SK-N-SH treated with all-trans-retinoic acid at 6 μM for 48 hours (cell line): ENCODE data around the gene PER2.

ENCODE experiments used
- ATAC-seq: fragments of 200-7000 bp; cut with Tn5 transposase; 3 replicates; pipeline ENCODE4 v1.9.1; 2020; ENCODE audit warnings: mild to moderate bottlenecking, moderate library complexity
- BACH2 ChIP-seq: fragments of 250-450 bp; sonication (Bioruptor Pico); IDR thresholded peaks from 2 replicates; pipeline ENCODE4 v1.9.0; 2021; ENCODE audit warnings: mild to moderate bottlenecking, borderline replicate concordance
- CSDC2 ChIP-seq: fragments of 250-450 bp; sonication (Bioruptor Pico); IDR thresholded peaks from 2 replicates; pipeline ENCODE4 v1.5.0; 2020; ENCODE audit warnings: mild to moderate bottlenecking, moderate library complexity
- CSRNP3 ChIP-seq: fragments of 250-450 bp; sonication (Bioruptor Pico); IDR thresholded peaks from 2 replicates; pipeline ENCODE4 v1.5.1; 2021; ENCODE audit warnings: mild to moderate bottlenecking, moderate library complexity
- ESRRG ChIP-seq: fragments of 250-450 bp; sonication (Bioruptor Pico); IDR thresholded peaks from 2 replicates; pipeline ENCODE4 v1.6.1; 2021; ENCODE audit warnings: mild to moderate bottlenecking
- GLIS3 ChIP-seq: fragments of 250-450 bp; sonication (Bioruptor Pico); IDR thresholded peaks from 2 replicates; pipeline ENCODE4 v1.5.0; 2020; ENCODE audit warnings: mild to moderate bottlenecking, moderate library complexity
- ISL1 ChIP-seq: fragments of 250-450 bp; sonication (Bioruptor Pico); IDR thresholded peaks from 2 replicates; pipeline ENCODE4 v2.1.2; 2022; ENCODE audit warnings: mild to moderate bottlenecking, moderate library complexity
- OSR1 ChIP-seq: fragments of 250-450 bp; sonication (Bioruptor Pico); IDR thresholded peaks from 2 replicates; pipeline ENCODE4 v1.8.0; 2022; ENCODE audit warnings: moderate library complexity, mild to moderate bottlenecking, inconsistent platforms
- PPARA ChIP-seq: fragments of 250-450 bp; sonication (Bioruptor Pico); IDR thresholded peaks from 2 replicates; pipeline ENCODE4 v1.5.0; 2020; ENCODE audit warnings: mild to moderate bottlenecking, borderline replicate concordance
- RARB ChIP-seq: fragments of 250-450 bp; sonication (Bioruptor Pico); IDR thresholded peaks from 2 replicates; pipeline ENCODE4 v1.8.0; 2021; ENCODE audit warnings: mild to moderate bottlenecking, moderate library complexity
- TOX ChIP-seq: fragments of 250-450 bp; sonication (Bioruptor Pico); IDR thresholded peaks from 2 replicates; pipeline ENCODE4 v1.8.0; 2021; ENCODE audit warnings: mild to moderate bottlenecking, moderate library complexity, borderline replicate concordance
- ZC3H10 ChIP-seq: fragments of 250-450 bp; sonication (Bioruptor Pico); IDR thresholded peaks from 2 replicates; pipeline ENCODE4 v1.5.1; 2021; ENCODE audit warnings: mild to moderate bottlenecking, moderate library complexity
- ZFP3 ChIP-seq: fragments of 250-450 bp; sonication (Bioruptor Pico); IDR thresholded peaks from 2 replicates; pipeline ENCODE4 v1.5.0; 2020; ENCODE audit warnings: mild to moderate bottlenecking, moderate library complexity
- ZFP30 ChIP-seq: fragments of 450-650 bp; formaldehyde crosslinking; IDR thresholded peaks from 2 replicates; pipeline ENCODE4 v1.5.0; 2022; ENCODE audit warnings: mild to moderate bottlenecking, moderate library complexity
- ZNF565 ChIP-seq: fragments of 450-650 bp; formaldehyde crosslinking; conservative IDR thresholded peaks from 2 replicates; pipeline ENCODE4 v1.5.0; 2020; ENCODE audit warnings: low read depth, mild to moderate bottlenecking, moderate library complexity
- ZNF70 ChIP-seq: fragments of 450-650 bp; formaldehyde crosslinking; IDR thresholded peaks from 2 replicates; pipeline ENCODE4 v1.5.0; 2020; ENCODE audit warnings: mild to moderate bottlenecking, moderate library complexity
- ZNF8 ChIP-seq: fragments of 450-650 bp; formaldehyde crosslinking; IDR thresholded peaks from 2 replicates; pipeline ENCODE4 v1.5.0; 2020; ENCODE audit warnings: mild to moderate bottlenecking, moderate library complexity
- TF ChIP-seq, protein P1 (sequence below): fragments of 250-450 bp; sonication (Bioruptor Pico); IDR thresholded peaks from 2 replicates; pipeline ENCODE4 v1.8.0; 2020; ENCODE audit warnings: mild to moderate bottlenecking, moderate library complexity, borderline replicate concordance
- TF ChIP-seq, protein P2 (sequence below): fragments of 250-450 bp; sonication (Bioruptor Pico); IDR thresholded peaks from 2 replicates; pipeline ENCODE4 v1.5.0; 2020; ENCODE audit warnings: mild to moderate bottlenecking, moderate library complexity
- TF ChIP-seq, protein P3 (sequence below): fragments of 250-450 bp; sonication (Bioruptor Pico); IDR thresholded peaks from 2 replicates; pipeline ENCODE4 v1.8.0; 2021; ENCODE audit warnings: low read depth, mild to moderate bottlenecking, moderate library complexity, borderline replicate concordance

The PER2 gene

DNA sequence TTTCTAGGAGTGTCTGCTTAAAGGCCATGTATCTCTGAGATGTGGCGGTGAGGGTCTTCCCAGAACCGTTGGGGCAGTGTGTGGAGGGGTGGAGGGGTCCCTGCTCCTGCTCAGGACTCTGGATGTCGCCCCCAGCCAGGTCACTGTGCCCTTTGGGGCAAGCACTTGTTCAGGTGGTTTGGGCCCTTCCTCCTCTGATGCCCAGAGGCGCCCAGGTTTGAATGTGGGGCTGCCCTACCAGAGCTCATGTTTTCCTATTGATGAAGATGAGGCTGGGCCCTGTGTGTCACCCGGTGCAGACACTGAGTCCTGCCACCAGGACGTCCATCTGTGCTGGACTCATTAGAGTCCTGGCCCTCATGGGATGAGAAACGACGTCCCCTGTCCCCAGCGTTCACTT lies 14.3 kb upstream of the PER2 start:
- no peak for TF ChIP-seq OSR1 (CRISPR knock-in tag)
- no peak for TF ChIP-seq ZNF70
- TF ChIP-seq, protein P1, sequence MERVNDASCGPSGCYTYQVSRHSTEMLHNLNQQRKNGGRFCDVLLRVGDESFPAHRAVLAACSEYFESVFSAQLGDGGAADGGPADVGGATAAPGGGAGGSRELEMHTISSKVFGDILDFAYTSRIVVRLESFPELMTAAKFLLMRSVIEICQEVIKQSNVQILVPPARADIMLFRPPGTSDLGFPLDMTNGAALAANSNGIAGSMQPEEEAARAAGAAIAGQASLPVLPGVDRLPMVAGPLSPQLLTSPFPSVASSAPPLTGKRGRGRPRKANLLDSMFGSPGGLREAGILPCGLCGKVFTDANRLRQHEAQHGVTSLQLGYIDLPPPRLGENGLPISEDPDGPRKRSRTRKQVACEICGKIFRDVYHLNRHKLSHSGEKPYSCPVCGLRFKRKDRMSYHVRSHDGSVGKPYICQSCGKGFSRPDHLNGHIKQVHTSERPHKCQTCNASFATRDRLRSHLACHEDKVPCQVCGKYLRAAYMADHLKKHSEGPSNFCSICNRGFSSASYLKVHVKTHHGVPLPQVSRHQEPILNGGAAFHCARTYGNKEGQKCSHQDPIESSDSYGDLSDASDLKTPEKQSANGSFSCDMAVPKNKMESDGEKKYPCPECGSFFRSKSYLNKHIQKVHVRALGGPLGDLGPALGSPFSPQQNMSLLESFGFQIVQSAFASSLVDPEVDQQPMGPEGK (CRISPR knock-in tag): no peak
- TF ChIP-seq CSDC2 (CRISPR knock-in tag): no peak
- no peak for TF ChIP-seq PPARA (CRISPR knock-in tag)
- TF ChIP-seq ISL1: no peak
- TF ChIP-seq, protein P2, sequence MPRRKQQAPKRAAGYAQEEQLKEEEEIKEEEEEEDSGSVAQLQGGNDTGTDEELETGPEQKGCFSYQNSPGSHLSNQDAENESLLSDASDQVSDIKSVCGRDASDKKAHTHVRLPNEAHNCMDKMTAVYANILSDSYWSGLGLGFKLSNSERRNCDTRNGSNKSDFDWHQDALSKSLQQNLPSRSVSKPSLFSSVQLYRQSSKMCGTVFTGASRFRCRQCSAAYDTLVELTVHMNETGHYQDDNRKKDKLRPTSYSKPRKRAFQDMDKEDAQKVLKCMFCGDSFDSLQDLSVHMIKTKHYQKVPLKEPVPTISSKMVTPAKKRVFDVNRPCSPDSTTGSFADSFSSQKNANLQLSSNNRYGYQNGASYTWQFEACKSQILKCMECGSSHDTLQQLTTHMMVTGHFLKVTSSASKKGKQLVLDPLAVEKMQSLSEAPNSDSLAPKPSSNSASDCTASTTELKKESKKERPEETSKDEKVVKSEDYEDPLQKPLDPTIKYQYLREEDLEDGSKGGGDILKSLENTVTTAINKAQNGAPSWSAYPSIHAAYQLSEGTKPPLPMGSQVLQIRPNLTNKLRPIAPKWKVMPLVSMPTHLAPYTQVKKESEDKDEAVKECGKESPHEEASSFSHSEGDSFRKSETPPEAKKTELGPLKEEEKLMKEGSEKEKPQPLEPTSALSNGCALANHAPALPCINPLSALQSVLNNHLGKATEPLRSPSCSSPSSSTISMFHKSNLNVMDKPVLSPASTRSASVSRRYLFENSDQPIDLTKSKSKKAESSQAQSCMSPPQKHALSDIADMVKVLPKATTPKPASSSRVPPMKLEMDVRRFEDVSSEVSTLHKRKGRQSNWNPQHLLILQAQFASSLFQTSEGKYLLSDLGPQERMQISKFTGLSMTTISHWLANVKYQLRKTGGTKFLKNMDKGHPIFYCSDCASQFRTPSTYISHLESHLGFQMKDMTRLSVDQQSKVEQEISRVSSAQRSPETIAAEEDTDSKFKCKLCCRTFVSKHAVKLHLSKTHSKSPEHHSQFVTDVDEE (CRISPR knock-in tag): no peak
- no peak for TF ChIP-seq ZFP3 (CRISPR knock-in tag)
- TF ChIP-seq ZNF565: no peak
- TF ChIP-seq, protein P3, sequence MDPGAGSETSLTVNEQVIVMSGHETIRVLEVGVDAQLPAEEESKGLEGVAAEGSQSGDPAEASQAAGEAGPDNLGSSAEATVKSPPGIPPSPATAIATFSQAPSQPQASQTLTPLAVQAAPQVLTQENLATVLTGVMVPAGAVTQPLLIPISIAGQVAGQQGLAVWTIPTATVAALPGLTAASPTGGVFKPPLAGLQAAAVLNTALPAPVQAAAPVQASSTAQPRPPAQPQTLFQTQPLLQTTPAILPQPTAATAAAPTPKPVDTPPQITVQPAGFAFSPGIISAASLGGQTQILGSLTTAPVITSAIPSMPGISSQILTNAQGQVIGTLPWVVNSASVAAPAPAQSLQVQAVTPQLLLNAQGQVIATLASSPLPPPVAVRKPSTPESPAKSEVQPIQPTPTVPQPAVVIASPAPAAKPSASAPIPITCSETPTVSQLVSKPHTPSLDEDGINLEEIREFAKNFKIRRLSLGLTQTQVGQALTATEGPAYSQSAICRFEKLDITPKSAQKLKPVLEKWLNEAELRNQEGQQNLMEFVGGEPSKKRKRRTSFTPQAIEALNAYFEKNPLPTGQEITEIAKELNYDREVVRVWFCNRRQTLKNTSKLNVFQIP: no peak
- no peak for TF ChIP-seq RARB (CRISPR knock-in tag)
- TF ChIP-seq CSRNP3: no peak
- no peak for TF ChIP-seq GLIS3 (CRISPR knock-in tag)
- TF ChIP-seq ZFP30 (CRISPR knock-in tag): no peak
- no peak for TF ChIP-seq ZNF8
- ATAC-seq: no peak

GRCh38 chr2:238302087-238302486 lies 13.7 kb upstream of the PER2 start:
- ATAC-seq: no peak
- TF ChIP-seq TOX (CRISPR knock-in tag): no peak
- TF ChIP-seq ZNF70: no peak
- TF ChIP-seq ESRRG: no peak
- TF ChIP-seq ZNF565: no peak
- no peak for TF ChIP-seq CSDC2 (CRISPR knock-in tag)
- TF ChIP-seq ZNF8: no peak
- no peak for TF ChIP-seq ZFP30 (CRISPR knock-in tag)
- TF ChIP-seq PPARA (CRISPR knock-in tag): no peak
- TF ChIP-seq, protein P1 (CRISPR knock-in tag): no peak
- TF ChIP-seq OSR1 (CRISPR knock-in tag): no peak
- TF ChIP-seq, protein P3: no peak
- TF ChIP-seq, all 23 proteins: peak for 0

- ATAC-seq: no peak
- TF ChIP-seq ZC3H10 (no peak), BACH2 (CRISPR knock-in tag) (no peak), TOX (CRISPR knock-in tag) (no peak), CSRNP3 (no peak), ESRRG (no peak)
Observed at GRCh38 chr2:238299803-238300202, 11.4 kb upstream of the PER2 start.
